ENCODE data around the gene POLR2L. TPM values are rescaled to one million over a fixed set of nuclear protein-coding genes. Genes with fewer than 3 reads are reported as not detected.

Gene POLR2L
- polyA plus RNA-seq, 1 of the 3 experiments (the other 2 are of a cell fraction): 540 TPM

GRCh38 chr11:834371-835316 is 7.7 kb downstream of the POLR2L start:
- Histone ChIP-seq H3K36me3 (replicated peaks in 1 of 2; ENCODE audit: control insufficient read depth in 1 of 2, insufficient read depth in 2 of 2, low read length in 1 of 2) (peaks cover 9 to 35% of the 10 kb centered on the region in 2 experiments), H3K9ac (peak overlapping the region; percentile 98), H3K27me3 (ENCODE audit: insufficient read depth) (no peaks in the 10 kb centered on the region), H3K9me2 (no peaks in the 10 kb centered on the region), H3K4me2 (peak overlapping the region; percentile 92), H4K20me1 (ENCODE audit: insufficient read depth) (peaks cover 44% of the 10 kb centered on the region), H3K4me1 (ENCODE audit: control insufficient read depth in 1 of 2, insufficient read depth in 2 of 2, low read depth in 1 of 2, low read length in 1 of 2) (peaks cover 14 to 33% of the 10 kb centered on the region in 2 experiments; a peak in 2 of 4 replicates), H3K9me3 (no peaks in the 10 kb centered on the region), H3K4me3 (ENCODE audit: low read depth in 2 of 2, low read length in 1 of 2) (peak overlapping the region; percentile 69 to 79), H3K27ac (ENCODE audit: low read depth in 2 of 2, low read length in 1 of 2) (peak overlapping the region; percentile 71 to 91), H3K79me2 (ENCODE audit: insufficient read depth) (peaks cover 78% of the 10 kb centered on the region), H3F3A (replicated peaks; ENCODE audit: insufficient read depth) (peaks cover 35% of the 10 kb centered on the region), H2AFZ (ENCODE audit: low read depth) (no peak overlapping the region)
- 24% methylated on average over 8 of the region's 31 CpGs for WGBS (ENCODE audit: low lambda C conversion rate)
- POLR2A ChIA-PET: interaction anchor here (0.6 to 3.0 kb wide), 5 partner anchors 8 to 162 kb away, joined by 3 to 15 read pairs (median 6); partner anchors contain the start of genes PNPLA2, RPLP2 and TSPAN4
- CTCF ChIA-PET: interaction anchor here (0.7 to 2.5 kb wide), 5 partner anchors 13 to 218 kb away, joined by 3 to 11 read pairs (median 4); no protein-coding TSS in a partner anchor
- TF ChIP-seq IRF3 (IDR thresholded peaks at IDR 0.05; ENCODE audit: low read depth, low read length): no peak
- peak; percentile 76; the same call in 1 of the 2 replicates for TF ChIP-seq MAX (IDR thresholded peaks at IDR 0.05; ENCODE audit: low read depth)
- peak; percentile 69 for TF ChIP-seq PBX3 (IDR thresholded peaks at IDR 0.05)
- peak; percentile 64 for TF ChIP-seq POLR2AphosphoS5 (IDR thresholded peaks at IDR 0.05; ENCODE audit: low read depth, low read length)
- TF ChIP-seq REST (IDR thresholded peaks at IDR 0.05; ENCODE audit: low read depth, low read length): peak; percentile 73
- peak; percentile 89; the same call in 1 of the 2 replicates for TF ChIP-seq RXRA (IDR thresholded peaks at IDR 0.05; ENCODE audit: borderline replicate concordance, low read depth)
- TF ChIP-seq GABPA (IDR thresholded peaks at IDR 0.05; ENCODE audit: low read depth): peak; percentile 53
- TF ChIP-seq SMC3 (IDR thresholded peaks at IDR 0.05; ENCODE audit: low read depth, low read length): no peak
- peak; percentile 79 for TF ChIP-seq NFIC (IDR thresholded peaks at IDR 0.05; ENCODE audit: borderline replicate concordance)
- TF ChIP-seq EP300 (IDR thresholded peaks at IDR 0.05; ENCODE audit: borderline replicate concordance in 1 of 2, low read depth in 1 of 2, low read length in 1 of 2): peak in 1 of 2 experiments; percentile 80; a peak in 1 of 4 replicates
- TF ChIP-seq YY1 (IDR thresholded peaks at IDR 0.05; ENCODE audit: low read depth): peak; percentile 78; the same call in 1 of the 2 replicates
- TF ChIP-seq FOSL2 (IDR thresholded peaks at IDR 0.05; ENCODE audit: borderline replicate concordance, low read depth): peak; percentile 95
- TF ChIP-seq ZBTB33 (IDR thresholded peaks at IDR 0.05; ENCODE audit: borderline replicate concordance, low read depth): peak; percentile 70; the same call in 1 of the 2 replicates
- peak; percentile 70 for TF ChIP-seq TCF12 (IDR thresholded peaks at IDR 0.05)
- no peak for TF ChIP-seq MXI1 (IDR thresholded peaks at IDR 0.05; ENCODE audit: low read depth, low read length)
- no peak for TF ChIP-seq RAD21 (IDR thresholded peaks at IDR 0.05; ENCODE audit: low read length)
- TF ChIP-seq TEAD4 (IDR thresholded peaks at IDR 0.05; ENCODE audit: borderline replicate concordance, insufficient read depth): peak; percentile 86
- peak; percentile 48; the same call in 1 of the 2 replicates for TF ChIP-seq SIN3A (IDR thresholded peaks at IDR 0.05; ENCODE audit: borderline replicate concordance, low read depth, low read length)
- TF ChIP-seq JUND (IDR thresholded peaks at IDR 0.05): peak; percentile 86
- no peak for TF ChIP-seq RFX5 (IDR thresholded peaks at IDR 0.05; ENCODE audit: low read length)
- no peak for DNase-seq

Data from SK-N-SH (cell line).